K562 (cell line): ENCODE measurements around the gene PRKACG. TPM values are rescaled to one million over a fixed set of nuclear protein-coding genes. Genes with fewer than 3 reads are reported as not detected.
A peak's percentile ranks its signal among the peaks of the same experiment; 100 is the strongest.

Experiments
- ATAC-seq: fragments of 200-7000 bp; cut with Tn5 transposase; 3 replicates; pipeline ENCODE4 v1.9.1; 2020; ENCODE audit warnings: moderate library complexity
- BruUV-seq: library from RNA; stranded (reverse); fragments of 400-500 nt; replicated peaks from 2 replicates; lab custom pipeline; 2021; lab: Mats Ljungman, UMichigan
- CTCF ChIA-PET: fragments of 300-600 bp; formaldehyde crosslinking; extraction: SDS; loops from one replicate; lab custom pipeline; 2021; ENCODE audit warnings: low intra/inter-chr PET ratio; lab: Yijun Ruan, JAX
- POLR2A ChIA-PET: fragments of 300-600, 350-650 bp; sonication (Branson Sonifier 250); formaldehyde crosslinking; extraction: SDS; loops from one replicate; lab custom pipeline; 2021; ENCODE audit warnings: antibody characterized with exemption, inconsistent platforms; lab: Yijun Ruan, JAX
- DNase-seq, 4 experiments: peaks; one replicate each; pipeline versions ENCODE4 v3.0.0 to v3.0.0-alpha.2; 2011 to 2018; ENCODE audit warnings: low spot score in 3 of 4, mixed read lengths in 3 of 4; ENCODE audit errors: extremely low read depth in 1 of 4
- FAIRE-seq: peaks from 2 replicates; lab custom pipeline; 2011; peaks lifted over from hg19 to GRCh38; lab: Jason Lieb, UNC
- H2AFZ ChIP-seq: 2 replicates; pipeline ENCODE4 v1.6.0; 2011; ENCODE audit warnings: low read depth, low read length, control low read depth, inconsistent platforms
- H3K27ac ChIP-seq: fragments of 200-600 bp; 3 replicates; pipeline ENCODE4 v1.8.0; 2011; ENCODE audit warnings: low read depth, mild to moderate bottlenecking, control low read depth, inconsistent platforms, low read length, moderate library complexity, mixed read lengths; ENCODE audit errors: extremely low read depth
- H3K27me3 ChIP-seq, 2 experiments: fragments of 300-600 bp in 1 of 2; 2 replicates in 1 of 2; 3 replicates in 1 of 2; pipeline versions ENCODE4 v1.6.0 to v1.8.0; 2011; ENCODE audit warnings: inconsistent platforms in 2 of 2, low read length in 2 of 2, mild to moderate bottlenecking in 1 of 2, mixed read lengths in 1 of 2, moderate library complexity in 1 of 2; ENCODE audit not compliant: control insufficient read depth in 2 of 2, insufficient read depth in 2 of 2
- H3K36me3 ChIP-seq: fragments of 300-600 bp; 3 replicates; pipeline ENCODE4 v1.8.0; 2011; ENCODE audit warnings: mild to moderate bottlenecking, low read length, inconsistent platforms; ENCODE audit not compliant: control insufficient read depth, insufficient read depth
- H3K4me1 ChIP-seq, 2 experiments: fragments of 200-600 bp in 1 of 2; replicated peaks in 1 of 2; 2 replicates in 1 of 2; 3 replicates in 1 of 2; pipeline versions ENCODE4 v1.5.1 to v1.8.0; 2011; ENCODE audit warnings: inconsistent platforms in 2 of 2, low read length in 2 of 2, mild to moderate bottlenecking in 1 of 2, mixed read lengths in 1 of 2, moderate library complexity in 1 of 2; ENCODE audit not compliant: control insufficient read depth in 2 of 2, insufficient read depth in 2 of 2
- H3K4me2 ChIP-seq: 2 replicates; pipeline ENCODE4 v1.6.1; 2011; ENCODE audit warnings: low read length, control low read depth, inconsistent platforms, mixed read lengths; ENCODE audit not compliant: insufficient read depth
- H3K4me3 ChIP-seq: fragments of 200-600 bp; sonication (generic), shearing (Covaris generic); 2 replicates; pipeline ENCODE4 v1.5.1; 2016; ENCODE audit warnings: control low read depth, inconsistent platforms
- H3K79me2 ChIP-seq: fragments of 200-600 bp; 3 replicates; pipeline ENCODE4 v1.8.0; 2011; ENCODE audit warnings: low read length, inconsistent platforms; ENCODE audit not compliant: control insufficient read depth, insufficient read depth
- H3K9ac ChIP-seq, 2 experiments: 2 replicates each; pipeline versions ENCODE4 v1.6.0 to v1.6.1; 2011; ENCODE audit warnings: low read depth in 2 of 2, low read length in 2 of 2, control low read depth in 1 of 2, inconsistent platforms in 1 of 2, mild to moderate bottlenecking in 1 of 2, mixed read lengths in 1 of 2; ENCODE audit not compliant: insufficient read depth in 1 of 2
- H3K9me1 ChIP-seq: one replicate; pipeline ENCODE4 v1.6.0; 2011; ENCODE audit warnings: inconsistent platforms, mild to moderate bottlenecking, low read length, moderate library complexity; ENCODE audit not compliant: control insufficient read depth, insufficient read depth
- H3K9me3 ChIP-seq: replicated peaks from 2 replicates; pipeline ENCODE4 v1.5.1; 2011; ENCODE audit warnings: low read depth, low read length, inconsistent platforms; ENCODE audit not compliant: control insufficient read depth, insufficient read depth
- H4K20me1 ChIP-seq: replicated peaks from 2 replicates; pipeline ENCODE4 v1.6.1; 2011; ENCODE audit warnings: low read length, inconsistent platforms, mixed read lengths; ENCODE audit not compliant: control insufficient read depth, insufficient read depth
- BRD9 ChIP-seq: fragments of 450-650 bp; IDR thresholded peaks from 2 replicates; pipeline ENCODE4 v1.6.1; 2018; ENCODE audit warnings: low read depth; ENCODE audit not compliant: partially characterized antibody
- CEBPB ChIP-seq: fragments of 450-650 bp; IDR thresholded peaks from 2 replicates; pipeline ENCODE4 v1.6.1; 2016; ENCODE audit warnings: missing genetic modification characterization, missing compliant biosample characterization
- MEF2A ChIP-seq: IDR thresholded peaks from 2 replicates; pipeline ENCODE4 v1.6.1; 2011; ENCODE audit warnings: low read depth, mild to moderate bottlenecking, low read length, moderate library complexity; ENCODE audit not compliant: control insufficient read depth
- MYC ChIP-seq, 2 experiments: fragments of 250-450 bp in 1 of 2; sonication (Bioruptor Pico) in 1 of 2; IDR thresholded peaks; 2 replicates each; pipeline versions ENCODE4 v1.5.1 to v1.6.1; 2012 to 2021; ENCODE audit warnings: low read depth in 2 of 2, borderline replicate concordance in 1 of 2, improper control_type of control experiment in 1 of 2, low read length in 1 of 2, mild to moderate bottlenecking in 1 of 2, moderate library complexity in 1 of 2
- POU5F1 ChIP-seq: fragments of 150-350 bp; IDR thresholded peaks from 2 replicates; pipeline ENCODE4 v1.6.1; 2014; ENCODE audit warnings: borderline replicate concordance, low read length, low read depth, mild to moderate bottlenecking; ENCODE audit not compliant: partially characterized antibody
- YY1 ChIP-seq, 3 experiments: IDR thresholded peaks; 2 replicates each; pipeline ENCODE4 v1.6.1; 2011; ENCODE audit warnings: low read length in 2 of 3, mild to moderate bottlenecking in 2 of 3, moderate library complexity in 2 of 3, borderline replicate concordance in 1 of 3, control low read depth in 1 of 3, low read depth in 1 of 3; ENCODE audit not compliant: insufficient read depth in 3 of 3, insufficient replicate concordance in 2 of 3, control insufficient read depth in 1 of 3, insufficient read length in 1 of 3; ENCODE audit errors: extremely low read depth in 1 of 3
- WGBS: fragments of 100-300 bp; shearing (Covaris generic); methylation state at CpG from one replicate; pipeline ENCODE4 v1.1.6; 2016; ENCODE audit warnings: low coverage, mixed read lengths; ENCODE audit not compliant: insufficient coverage; ENCODE audit errors: missing lambda C conversion rate; 5-methylcytosine and 5-hydroxymethylcytosine counted together
- in situ Hi-C: fragments of 300-500 bp; cut with MboI; formaldehyde crosslinking; loops from 4 replicates; pipeline ENCODE4 v1.15.0; 2018; ENCODE audit warnings: inconsistent platforms, mixed read lengths
- intact Hi-C: fragments of 100-400 bp; cut with micrococcal nuclease; formaldehyde crosslinking; loops from 2 replicates; pipeline ENCODE4 v1.14.2; 2022
- polyA plus RNA-seq, 8 experiments: library from polyadenylated mRNA; depleted of rRNA in 4 of 8; stranded (reverse) in 5 of 8; unstranded in 3 of 8; fragments of >200 nt; fragmentation: Nextera tagmentation in 2 of 8; fragmentation: Illumina TruSeq in 1 of 8; extraction: Ambion mirVana in 2 of 8; extraction: Trizol in 1 of 8; gene quantifications; 2 replicates each; pipeline versions ENCODE4 v1.2.1 to v1.2.3, GENCODE V29; 2011 to 2014; ENCODE audit warnings: inconsistent platforms in 1 of 8, missing spikeins in 1 of 8
- total RNA-seq, 7 experiments: library from RNA; depleted of rRNA in 6 of 7; stranded (reverse); fragments of >200 nt in 6 of 7; fragmentation: Illumina TruSeq in 2 of 7; extraction: Trizol in 2 of 7; gene quantifications; 2 replicates each; pipeline versions ENCODE4 v1.2.1 to v1.2.3, GENCODE V29; 2011 to 2021; ENCODE audit warnings: low replicate concordance in 1 of 7
- TF ChIP-seq, protein P1 (sequence below): fragments of 450-650 bp; IDR thresholded peaks from 2 replicates; pipeline ENCODE4 v1.6.1; 2017; ENCODE audit warnings: antibody characterized with exemption, mild to moderate bottlenecking
- TF ChIP-seq, protein P2 (sequence below), 2 experiments: fragments of 450-650 bp; conservative IDR thresholded peaks; 2 replicates each; pipeline ENCODE4 v1.6.1; 2017; ENCODE audit warnings: mild to moderate bottlenecking in 2 of 2, moderate library complexity in 2 of 2
- TF ChIP-seq, protein P3 (sequence below), 3 experiments: IDR thresholded peaks in 2 of 3; conservative IDR thresholded peaks in 1 of 3; 2 replicates each; pipeline ENCODE4 v1.5.1; 2011 to 2012; ENCODE audit warnings: low read length in 3 of 3, mild to moderate bottlenecking in 3 of 3, control low read depth in 2 of 3, improper control_type of control experiment in 1 of 3, inconsistent platforms in 1 of 3, low read depth in 1 of 3, mixed read lengths in 1 of 3, moderate library complexity in 1 of 3; ENCODE audit not compliant: insufficient read depth in 2 of 3

Gene PRKACG
- total and polyA plus RNA-seq, 9 of the 15 experiments (the other 6 are each of a cell fraction or from before 2014, with no cell fraction given): not detected

DNA sequence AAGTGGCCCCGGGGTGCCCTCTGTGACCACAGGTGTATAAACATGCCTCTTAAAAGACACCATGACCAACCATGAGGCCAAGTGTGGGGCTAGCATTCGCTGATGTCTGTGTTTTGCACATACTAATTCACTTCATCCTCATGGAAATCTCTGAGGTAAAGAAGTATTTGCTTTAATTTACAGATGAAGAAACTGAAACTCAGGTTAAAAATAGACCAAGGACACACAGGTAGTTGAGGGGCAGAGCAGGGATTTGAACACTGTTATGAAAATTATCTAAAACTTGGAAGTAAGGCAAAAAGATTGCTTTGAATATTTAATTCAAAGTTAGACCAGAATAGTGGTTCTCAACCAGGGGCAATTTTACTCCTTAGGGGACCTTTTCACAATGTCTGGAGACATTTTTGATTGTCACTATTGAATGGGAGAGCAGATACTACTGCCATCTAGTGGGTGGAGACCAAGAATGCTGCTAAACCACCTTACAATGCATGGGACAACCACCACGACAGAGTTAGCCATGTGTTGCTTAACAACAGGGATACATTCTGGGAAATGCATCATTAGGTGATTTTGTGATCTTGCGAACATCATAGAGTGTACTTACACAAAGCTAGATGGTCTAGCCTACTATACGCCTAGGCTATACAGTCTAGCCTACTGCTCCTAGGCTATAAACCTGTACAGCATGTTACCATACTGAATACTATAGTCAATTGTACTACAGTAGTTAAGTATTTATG lies 13.6 kb upstream of the PRKACG start:
- intact Hi-C loops: loop anchor here (1.0 to 5.0 kb wide), 3 partner anchors 29 to 443 kb away; partner anchors contain the start of gene PIP5K1B
- H2AFZ ChIP-seq: peak overlapping the region; percentile 83
- POLR2A ChIA-PET: no interaction called here
- H3K27me3 ChIP-seq: no peaks in the 10 kb centered on the region
- WGBS: 28% methylated on average over 5 of the region's 5 CpGs
- H3K79me2 ChIP-seq: no peaks in the 10 kb centered on the region
- H3K4me1 ChIP-seq: peaks cover 13 to 25% of the 10 kb centered on the region in 2 experiments; a peak in 4 of 5 replicates
- no peak overlapping the region; the same call in 1 of the 2 replicates for H3K4me2 ChIP-seq
- in situ Hi-C loops: loop anchor here (5.0 to 25.0 kb wide), 2 partner anchors 445 to 910 kb away; no protein-coding TSS in a partner anchor
- no peaks in the 10 kb centered on the region for H3K36me3 ChIP-seq
- CTCF ChIA-PET: interaction anchor here (0.7 to 2.9 kb wide), 2 partner anchors 28 to 443 kb away, joined by 3 to 21 read pairs; no protein-coding TSS in a partner anchor
- no peaks in the 10 kb centered on the region for H4K20me1 ChIP-seq
- peak; percentile 92 for ATAC-seq
- peak; percentile 88 for FAIRE-seq
- BruUV-seq: no TSS peak
- no peaks in the 10 kb centered on the region for H3K9me1 ChIP-seq
- no peak overlapping the region; the same call in 2 of the 3 replicates for H3K27ac ChIP-seq
- peaks cover 4% of the 10 kb centered on the region; the same call in 1 of the 2 replicates for H3K9me3 ChIP-seq
- DNase-seq: peak; percentile 44 to 78 (median 58)
- no peak overlapping the region for H3K4me3 ChIP-seq
- no peak overlapping the region for H3K9ac ChIP-seq
- TF ChIP-seq MYC (IDR thresholded peaks at IDR 0.05; ENCODE audit: low read depth, low read length): 0 out of 2 replicates have a peak, but pooled peaks have one; percentile 41
- no peak for TF ChIP-seq MYC (CRISPR knock-in tag; IDR thresholded peaks at IDR 0.05; ENCODE audit: borderline replicate concordance, low read depth)
- TF ChIP-seq, protein P1, sequence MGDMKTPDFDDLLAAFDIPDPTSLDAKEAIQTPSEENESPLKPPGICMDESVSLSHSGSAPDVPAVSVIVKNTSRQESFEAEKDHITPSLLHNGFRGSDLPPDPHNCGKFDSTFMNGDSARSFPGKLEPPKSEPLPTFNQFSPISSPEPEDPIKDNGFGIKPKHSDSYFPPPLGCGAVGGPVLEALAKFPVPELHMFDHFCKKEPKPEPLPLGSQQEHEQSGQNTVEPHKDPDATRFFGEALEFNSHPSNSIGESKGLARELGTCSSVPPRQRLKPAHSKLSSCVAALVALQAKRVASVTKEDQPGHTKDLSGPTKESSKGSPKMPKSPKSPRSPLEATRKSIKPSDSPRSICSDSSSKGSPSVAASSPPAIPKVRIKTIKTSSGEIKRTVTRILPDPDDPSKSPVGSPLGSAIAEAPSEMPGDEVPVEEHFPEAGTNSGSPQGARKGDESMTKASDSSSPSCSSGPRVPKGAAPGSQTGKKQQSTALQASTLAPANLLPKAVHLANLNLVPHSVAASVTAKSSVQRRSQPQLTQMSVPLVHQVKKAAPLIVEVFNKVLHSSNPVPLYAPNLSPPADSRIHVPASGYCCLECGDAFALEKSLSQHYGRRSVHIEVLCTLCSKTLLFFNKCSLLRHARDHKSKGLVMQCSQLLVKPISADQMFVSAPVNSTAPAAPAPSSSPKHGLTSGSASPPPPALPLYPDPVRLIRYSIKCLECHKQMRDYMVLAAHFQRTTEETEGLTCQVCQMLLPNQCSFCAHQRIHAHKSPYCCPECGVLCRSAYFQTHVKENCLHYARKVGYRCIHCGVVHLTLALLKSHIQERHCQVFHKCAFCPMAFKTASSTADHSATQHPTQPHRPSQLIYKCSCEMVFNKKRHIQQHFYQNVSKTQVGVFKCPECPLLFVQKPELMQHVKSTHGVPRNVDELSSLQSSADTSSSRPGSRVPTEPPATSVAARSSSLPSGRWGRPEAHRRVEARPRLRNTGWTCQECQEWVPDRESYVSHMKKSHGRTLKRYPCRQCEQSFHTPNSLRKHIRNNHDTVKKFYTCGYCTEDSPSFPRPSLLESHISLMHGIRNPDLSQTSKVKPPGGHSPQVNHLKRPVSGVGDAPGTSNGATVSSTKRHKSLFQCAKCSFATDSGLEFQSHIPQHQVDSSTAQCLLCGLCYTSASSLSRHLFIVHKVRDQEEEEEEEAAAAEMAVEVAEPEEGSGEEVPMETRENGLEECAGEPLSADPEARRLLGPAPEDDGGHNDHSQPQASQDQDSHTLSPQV: 0 out of 2 replicates have a peak, but pooled peaks have one; percentile 58
- TF ChIP-seq, protein P2, sequence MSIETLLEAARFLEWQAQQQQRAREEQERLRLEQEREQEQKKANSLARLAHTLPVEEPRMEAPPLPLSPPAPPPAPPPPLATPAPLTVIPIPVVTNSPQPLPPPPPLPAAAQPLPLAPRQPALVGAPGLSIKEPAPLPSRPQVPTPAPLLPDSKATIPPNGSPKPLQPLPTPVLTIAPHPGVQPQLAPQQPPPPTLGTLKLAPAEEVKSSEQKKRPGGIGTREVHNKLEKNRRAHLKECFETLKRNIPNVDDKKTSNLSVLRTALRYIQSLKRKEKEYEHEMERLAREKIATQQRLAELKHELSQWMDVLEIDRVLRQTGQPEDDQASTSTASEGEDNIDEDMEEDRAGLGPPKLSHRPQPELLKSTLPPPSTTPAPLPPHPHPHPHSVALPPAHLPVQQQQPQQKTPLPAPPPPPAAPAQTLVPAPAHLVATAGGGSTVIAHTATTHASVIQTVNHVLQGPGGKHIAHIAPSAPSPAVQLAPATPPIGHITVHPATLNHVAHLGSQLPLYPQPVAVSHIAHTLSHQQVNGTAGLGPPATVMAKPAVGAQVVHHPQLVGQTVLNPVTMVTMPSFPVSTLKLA (conservative IDR thresholded peaks at IDR 0.05): 0 out of 4 replicates have a peak, but pooled peaks of 1 of the 2 experiments have one; percentile 23
- peak in 1 of 3 experiments; percentile 5 for TF ChIP-seq YY1 (IDR thresholded peaks at IDR 0.05; ENCODE audit: borderline replicate concordance in 1 of 3, control insufficient read depth in 1 of 3, extremely low read depth in 1 of 3, insufficient read depth in 3 of 3, insufficient read length in 1 of 3, insufficient replicate concordance in 2 of 3, low read depth in 1 of 3, low read length in 2 of 3)
- TF ChIP-seq, protein P3, sequence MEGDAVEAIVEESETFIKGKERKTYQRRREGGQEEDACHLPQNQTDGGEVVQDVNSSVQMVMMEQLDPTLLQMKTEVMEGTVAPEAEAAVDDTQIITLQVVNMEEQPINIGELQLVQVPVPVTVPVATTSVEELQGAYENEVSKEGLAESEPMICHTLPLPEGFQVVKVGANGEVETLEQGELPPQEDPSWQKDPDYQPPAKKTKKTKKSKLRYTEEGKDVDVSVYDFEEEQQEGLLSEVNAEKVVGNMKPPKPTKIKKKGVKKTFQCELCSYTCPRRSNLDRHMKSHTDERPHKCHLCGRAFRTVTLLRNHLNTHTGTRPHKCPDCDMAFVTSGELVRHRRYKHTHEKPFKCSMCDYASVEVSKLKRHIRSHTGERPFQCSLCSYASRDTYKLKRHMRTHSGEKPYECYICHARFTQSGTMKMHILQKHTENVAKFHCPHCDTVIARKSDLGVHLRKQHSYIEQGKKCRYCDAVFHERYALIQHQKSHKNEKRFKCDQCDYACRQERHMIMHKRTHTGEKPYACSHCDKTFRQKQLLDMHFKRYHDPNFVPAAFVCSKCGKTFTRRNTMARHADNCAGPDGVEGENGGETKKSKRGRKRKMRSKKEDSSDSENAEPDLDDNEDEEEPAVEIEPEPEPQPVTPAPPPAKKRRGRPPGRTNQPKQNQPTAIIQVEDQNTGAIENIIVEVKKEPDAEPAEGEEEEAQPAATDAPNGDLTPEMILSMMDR (IDR thresholded peaks at IDR 0.05 in 2 of 3, conservative IDR thresholded peaks at IDR 0.05 in 1 of 3; ENCODE audit: insufficient read depth in 2 of 3, low read depth in 1 of 3, low read length in 3 of 3): peak; percentile 66 to 77 (median 69)
- peak; percentile 67 for TF ChIP-seq CEBPB
- no peak for TF ChIP-seq POU5F1
- TF ChIP-seq BRD9: peak; percentile 45
- 0 out of 2 replicates have a peak, but pooled peaks have one; percentile 7 for TF ChIP-seq MEF2A
